Keratinocyte (primary cell): Measurements from ENCODE around the gene RPL27A.

Source experiments
- EZH2 ChIP-seq: IDR thresholded peaks from one replicate; pipeline ENCODE4 v1.6.1; 2012; ENCODE audit warnings: inconsistent platforms, mild to moderate bottlenecking, low read length, moderate library complexity
- TF ChIP-seq, protein P1 (sequence below), 3 experiments: IDR thresholded peaks in 1 of 3; conservative IDR thresholded peaks in 1 of 3; optimal IDR thresholded peaks in 1 of 3; 2 replicates in 2 of 3; 3 replicates in 1 of 3; pipeline versions ENCODE3 to v1.5.1; 2011; ENCODE audit warnings: low read length in 3 of 3, mild to moderate bottlenecking in 3 of 3, moderate library complexity in 2 of 3, control low read depth in 1 of 3, inconsistent platforms in 1 of 3; ENCODE audit not compliant: insufficient read depth in 2 of 3; ENCODE audit errors: extremely low read depth in 1 of 3

DNA sequence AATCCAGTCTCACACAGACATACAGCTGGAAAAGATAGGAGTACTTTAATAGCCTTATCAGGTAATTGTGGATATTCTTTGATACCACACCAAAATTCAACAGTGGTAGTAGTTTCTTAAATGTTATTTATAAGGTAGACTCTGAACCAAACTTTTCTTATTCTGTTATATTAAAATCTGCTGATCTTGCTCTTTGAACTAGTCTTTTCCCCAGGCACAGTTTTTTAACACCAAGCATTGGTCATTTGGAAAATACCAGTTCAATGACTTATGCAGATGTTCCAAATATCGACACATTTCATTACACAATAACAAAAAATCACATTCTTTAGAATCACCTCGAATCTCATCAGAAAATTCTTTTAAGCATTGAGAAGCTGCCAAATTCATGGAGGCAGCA, 7.7 kb upstream of the RPL27A start:
- TF ChIP-seq, protein P1, sequence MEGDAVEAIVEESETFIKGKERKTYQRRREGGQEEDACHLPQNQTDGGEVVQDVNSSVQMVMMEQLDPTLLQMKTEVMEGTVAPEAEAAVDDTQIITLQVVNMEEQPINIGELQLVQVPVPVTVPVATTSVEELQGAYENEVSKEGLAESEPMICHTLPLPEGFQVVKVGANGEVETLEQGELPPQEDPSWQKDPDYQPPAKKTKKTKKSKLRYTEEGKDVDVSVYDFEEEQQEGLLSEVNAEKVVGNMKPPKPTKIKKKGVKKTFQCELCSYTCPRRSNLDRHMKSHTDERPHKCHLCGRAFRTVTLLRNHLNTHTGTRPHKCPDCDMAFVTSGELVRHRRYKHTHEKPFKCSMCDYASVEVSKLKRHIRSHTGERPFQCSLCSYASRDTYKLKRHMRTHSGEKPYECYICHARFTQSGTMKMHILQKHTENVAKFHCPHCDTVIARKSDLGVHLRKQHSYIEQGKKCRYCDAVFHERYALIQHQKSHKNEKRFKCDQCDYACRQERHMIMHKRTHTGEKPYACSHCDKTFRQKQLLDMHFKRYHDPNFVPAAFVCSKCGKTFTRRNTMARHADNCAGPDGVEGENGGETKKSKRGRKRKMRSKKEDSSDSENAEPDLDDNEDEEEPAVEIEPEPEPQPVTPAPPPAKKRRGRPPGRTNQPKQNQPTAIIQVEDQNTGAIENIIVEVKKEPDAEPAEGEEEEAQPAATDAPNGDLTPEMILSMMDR (optimal IDR thresholded peaks at IDR 0.05 in 1 of 3, IDR thresholded peaks at IDR 0.05 in 1 of 3, conservative IDR thresholded peaks at IDR 0.05 in 1 of 3; ENCODE audit: extremely low read depth in 1 of 3, insufficient read depth in 2 of 3, low read length in 3 of 3) = no peak
- no peak for TF ChIP-seq EZH2
